CD4-positive, alpha-beta T cell treated with Interleukin-4 for 4 hours (primary cell): ENCODE data around the gene ITGB6.
"Not testable (repeated sequence)": the region's sequence is repeated elsewhere in the genome, so short reads cannot be mapped to it uniquely, and the experiment has no call there.

Experiments used
- DNase-seq: peaks from one replicate; pipeline ENCODE4 v3.0.0-alpha.2; 2020

ITGB6 gene

DNA sequence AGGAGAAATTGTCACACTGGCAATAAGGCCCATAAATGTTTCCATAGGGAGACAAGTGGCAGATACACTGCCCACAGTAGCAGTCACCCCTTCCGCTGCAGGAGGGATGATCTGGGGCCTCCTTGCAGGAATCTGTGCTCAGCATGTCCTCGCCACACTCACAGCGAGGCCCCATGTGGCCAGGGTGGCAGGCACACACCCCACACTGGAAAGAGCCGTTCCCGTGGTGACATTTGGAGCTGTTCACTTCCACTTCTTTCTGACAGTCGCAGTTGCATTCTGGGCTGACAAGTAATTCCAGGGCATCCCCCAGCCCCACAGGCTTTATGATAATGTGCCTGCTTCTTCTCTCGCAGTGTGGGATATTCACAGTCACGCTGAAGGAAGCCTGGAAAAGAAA lies 62.6 kb downstream of the ITGB6 start:
- no peak for DNase-seq

DNA sequence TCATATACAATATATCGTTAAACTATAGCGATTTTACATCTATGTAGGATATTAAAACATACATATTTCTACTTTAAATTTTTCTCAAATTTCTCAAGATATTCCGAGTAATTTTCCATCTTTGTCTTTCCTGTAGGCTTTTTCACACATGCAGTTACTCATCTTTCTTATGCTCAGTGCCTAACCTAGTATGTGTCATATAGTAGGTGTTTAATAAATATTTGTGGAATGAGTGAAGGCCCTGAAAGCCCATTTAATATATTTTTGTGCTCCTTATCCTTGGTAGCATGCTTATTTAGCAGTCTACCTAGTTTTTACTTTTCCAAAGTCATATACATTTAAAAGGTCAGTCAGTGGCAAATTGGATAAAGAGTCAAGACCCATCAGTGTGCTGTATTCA lies 67.3 kb downstream of the ITGB6 start:
- DNase-seq = no peak

DNA sequence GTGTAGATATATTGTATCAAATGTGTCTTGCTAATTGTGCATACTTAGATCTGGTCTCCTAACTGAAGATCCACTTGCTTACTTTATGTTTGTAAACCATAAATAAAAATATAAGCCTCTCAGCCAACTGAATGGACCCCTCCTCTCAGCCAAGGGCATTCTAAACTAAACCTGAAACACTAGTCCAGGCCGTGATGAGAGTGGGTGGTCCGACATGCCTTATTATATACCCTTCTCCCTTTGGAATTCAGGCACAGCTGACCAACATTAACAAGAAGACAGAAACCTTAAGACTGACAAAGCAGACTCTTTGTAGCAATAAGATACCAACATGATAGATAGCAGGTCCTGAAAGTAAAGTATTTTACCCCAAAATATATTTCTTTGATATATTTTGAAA lies 73.3 kb downstream of the ITGB6 start:
- DNase-seq = no peak

DNA sequence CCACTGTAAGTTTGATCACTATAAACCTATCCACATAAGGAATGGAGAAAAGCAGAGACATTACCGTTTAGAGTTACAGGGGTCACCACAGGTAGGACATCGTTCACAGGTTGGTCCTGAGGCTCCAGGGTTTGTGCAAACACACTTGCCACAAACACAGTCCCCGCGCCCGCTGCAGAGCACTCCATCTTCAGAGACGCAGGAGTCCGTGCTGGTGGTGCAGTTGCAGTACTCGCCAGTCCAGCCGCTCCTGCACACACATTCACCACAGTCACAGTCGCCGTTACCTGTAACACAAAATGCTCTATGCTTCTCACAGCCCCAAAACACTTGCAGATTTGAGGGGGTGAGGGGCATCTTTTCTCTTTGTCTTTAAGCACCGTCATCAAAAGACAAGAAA lies 73.8 kb downstream of the ITGB6 start:
- no peak for DNase-seq

DNA sequence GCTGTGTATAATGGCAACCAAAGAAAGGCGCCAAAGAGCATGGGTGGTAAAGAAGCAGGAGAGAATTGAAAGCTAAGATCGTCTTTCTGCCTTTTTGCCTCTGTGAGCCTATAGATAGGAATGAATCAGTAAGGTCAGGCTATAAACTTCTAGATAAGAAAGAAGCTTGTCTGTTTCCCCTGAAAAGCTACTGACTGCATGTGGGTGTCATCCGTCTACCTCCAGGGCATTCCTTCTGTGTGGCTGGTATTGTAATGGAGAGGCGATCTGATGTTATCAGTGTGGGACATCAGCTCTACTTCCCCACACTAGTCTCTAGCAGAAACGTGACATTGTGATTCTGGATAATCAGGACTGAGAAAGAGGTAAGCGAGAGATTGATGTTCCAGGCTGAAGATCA lies 74.2 kb downstream of the ITGB6 start:
- no peak for DNase-seq

DNA sequence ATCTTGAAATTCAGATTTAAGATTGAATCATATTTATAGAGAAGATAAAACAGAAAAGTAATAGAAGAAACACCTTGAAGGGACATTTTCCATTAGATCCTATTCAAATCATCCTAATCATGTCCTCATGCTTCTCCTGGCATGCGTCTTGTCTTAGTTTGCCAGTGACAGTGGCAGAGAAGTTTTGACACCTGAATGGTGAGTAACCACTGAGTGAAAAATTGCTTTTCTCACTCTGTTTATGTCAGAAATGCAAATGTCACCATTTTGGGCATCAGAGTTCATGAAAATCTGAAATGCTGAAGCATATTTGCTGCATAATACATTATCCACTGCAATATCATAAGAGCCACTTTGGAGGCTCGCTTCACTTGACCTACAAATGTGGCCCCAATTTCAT lies 74.7 kb downstream of the ITGB6 start:
- no peak for DNase-seq

DNA sequence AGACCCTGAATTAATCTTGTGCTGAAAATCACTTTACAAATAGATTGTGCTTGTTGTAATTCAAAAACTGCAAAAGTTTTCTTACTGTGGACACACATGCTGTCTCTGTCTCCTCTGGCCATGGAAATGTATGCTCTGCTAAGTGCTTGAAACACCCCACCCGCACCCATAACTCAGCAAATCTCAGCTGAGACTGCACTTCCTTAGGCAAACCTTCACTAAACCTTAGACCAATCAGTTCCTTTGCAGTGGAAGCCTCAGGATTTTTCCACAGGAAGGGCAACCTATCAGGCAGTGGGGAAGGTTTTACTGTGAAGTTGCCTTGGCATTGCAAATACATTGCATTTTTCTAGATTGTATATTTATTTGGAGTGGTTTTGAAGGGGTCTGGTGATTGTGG lies 75.5 kb downstream of the ITGB6 start:
- no peak for DNase-seq

DNA sequence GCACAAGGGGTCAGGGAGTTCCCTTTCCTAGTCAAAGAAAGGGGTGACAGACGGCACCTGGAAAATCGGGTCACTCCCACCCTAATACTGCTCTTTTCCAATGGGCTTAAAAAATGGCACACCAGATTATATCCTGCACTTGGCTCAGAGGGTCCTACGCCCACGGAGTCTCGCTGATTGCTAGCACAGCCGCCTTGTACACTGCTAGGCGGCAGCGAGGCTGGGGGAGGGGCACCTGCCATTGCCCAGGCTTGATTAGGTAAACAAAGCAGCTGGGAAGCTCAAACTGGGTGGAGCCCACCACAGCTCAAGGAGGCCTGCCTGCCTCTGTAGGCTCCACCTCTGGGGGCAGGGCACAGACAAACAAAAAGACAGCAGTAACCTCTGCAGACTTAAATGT lies 85.4 kb downstream of the ITGB6 start:
- not testable (repeated sequence) for DNase-seq

DNA sequence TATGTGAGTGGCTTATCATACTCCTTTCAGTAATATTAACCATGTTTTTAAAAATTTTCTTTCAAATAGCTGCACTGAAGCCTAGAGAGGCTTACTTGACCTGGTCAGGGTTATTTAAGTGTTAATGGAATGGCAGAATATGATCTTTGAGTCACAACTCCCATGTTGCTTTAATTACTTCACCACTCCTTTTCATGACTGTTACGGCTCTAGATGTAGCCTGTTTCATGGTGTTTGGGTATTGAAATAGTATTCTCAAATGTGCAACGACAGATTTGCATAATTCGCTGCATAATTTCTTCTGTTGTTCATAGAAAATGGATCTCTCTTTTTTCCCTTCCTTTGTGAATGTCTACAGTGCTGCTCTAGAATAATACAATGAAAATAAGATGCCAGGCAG lies 86.1 kb downstream of the ITGB6 start:
- no peak for DNase-seq

DNA sequence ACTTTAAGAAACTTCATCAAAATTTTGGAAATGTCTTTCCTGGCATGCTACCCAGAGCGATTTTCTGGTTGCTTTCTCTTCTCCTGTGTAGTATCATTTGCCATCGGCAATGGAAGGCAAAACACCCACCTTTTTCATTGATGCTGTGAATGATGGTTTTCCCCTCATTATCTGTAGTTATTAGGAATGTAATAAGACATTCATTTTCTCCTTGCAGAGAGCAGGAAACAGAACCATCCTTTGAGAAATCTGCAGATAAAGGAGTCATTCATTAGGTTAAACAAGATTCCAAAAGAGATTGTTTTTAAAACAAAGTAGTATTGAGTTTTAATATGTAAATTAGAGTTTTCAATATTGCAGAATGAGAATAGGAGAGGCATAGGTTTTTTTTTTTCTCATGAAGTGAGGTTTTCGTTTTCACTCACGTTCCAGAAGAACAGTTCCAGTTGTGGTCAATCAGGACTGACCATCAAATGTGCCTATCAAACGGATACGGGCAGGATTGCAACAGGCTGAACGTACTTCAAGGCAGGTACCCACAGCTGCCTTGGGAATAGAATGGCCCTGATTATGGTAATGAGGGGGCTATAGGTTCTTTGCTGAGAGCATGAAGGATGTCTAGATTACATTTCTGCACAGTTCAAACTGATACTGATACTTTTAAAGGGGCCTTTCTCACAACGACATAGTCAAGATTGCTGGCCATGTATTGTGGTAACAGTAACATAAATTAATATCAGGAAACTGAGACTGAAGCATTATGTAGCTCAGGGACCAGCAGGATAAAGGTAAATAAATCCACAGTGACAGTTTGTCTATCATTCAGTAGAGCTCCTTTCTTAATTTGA lies 87.9 kb downstream of the ITGB6 start:
- DNase-seq = no peak

DNA sequence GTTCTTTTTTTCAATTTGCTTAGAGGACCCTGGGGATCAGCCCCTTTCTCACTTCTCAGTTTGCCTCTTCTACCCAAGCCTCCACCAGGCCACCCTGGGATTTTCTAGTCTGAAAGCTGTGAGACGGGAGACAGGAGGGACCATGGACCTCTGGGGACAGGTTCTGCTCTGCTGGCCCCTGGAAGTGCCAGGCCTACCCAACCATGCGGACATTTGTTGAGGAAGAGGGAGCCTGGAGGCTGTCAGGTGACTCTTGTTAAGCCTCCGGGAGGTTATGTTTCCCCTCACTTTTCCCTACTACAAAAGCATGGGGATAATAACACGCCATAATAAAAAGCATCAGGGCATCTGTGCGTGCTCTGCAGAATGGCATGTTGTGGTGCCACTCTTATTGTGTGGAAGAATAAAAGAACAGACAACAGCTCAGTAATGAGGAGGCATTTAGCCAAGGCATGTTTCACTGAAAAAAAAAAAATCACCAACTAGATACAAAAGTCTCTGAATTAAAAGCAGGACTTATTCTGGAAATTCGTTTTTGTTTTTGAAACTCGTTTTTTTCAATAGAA lies 89.3 kb downstream of the ITGB6 start:
- DNase-seq = no peak

DNA sequence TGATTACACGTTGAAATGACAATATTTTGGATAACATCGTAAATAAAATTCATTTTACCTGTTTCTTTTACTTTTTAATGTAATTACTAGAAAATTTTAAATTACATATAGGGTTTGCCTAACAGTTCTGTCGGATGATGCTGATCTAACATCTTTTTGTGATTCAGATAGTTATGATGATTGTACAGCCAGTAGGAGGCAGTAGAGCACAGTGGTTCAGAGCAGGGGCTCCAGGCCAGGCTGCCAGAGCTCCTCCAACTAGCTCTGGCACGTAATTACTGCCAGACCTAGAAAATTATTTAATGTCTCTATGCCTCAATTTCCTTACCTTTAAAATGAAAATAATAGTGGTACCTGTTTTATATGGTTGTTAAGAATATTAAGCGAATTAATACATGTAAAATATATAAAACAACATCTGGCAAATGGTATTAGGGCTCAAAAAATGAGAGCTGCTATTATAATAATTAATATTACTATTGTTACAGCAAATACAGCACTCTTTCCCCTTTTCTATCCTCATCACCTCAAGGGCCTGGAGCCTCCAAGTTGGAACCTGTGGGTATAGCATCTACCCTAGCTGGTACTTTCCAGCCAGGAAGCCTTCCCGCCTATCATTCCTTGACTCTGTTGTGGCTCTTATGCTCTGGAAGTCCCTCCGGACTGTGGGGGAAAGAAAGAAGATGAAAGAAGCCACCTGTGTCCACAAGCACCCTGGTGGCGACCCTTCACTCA lies 90.0 kb downstream of the ITGB6 start:
- peak; percentile 48 for DNase-seq

DNA sequence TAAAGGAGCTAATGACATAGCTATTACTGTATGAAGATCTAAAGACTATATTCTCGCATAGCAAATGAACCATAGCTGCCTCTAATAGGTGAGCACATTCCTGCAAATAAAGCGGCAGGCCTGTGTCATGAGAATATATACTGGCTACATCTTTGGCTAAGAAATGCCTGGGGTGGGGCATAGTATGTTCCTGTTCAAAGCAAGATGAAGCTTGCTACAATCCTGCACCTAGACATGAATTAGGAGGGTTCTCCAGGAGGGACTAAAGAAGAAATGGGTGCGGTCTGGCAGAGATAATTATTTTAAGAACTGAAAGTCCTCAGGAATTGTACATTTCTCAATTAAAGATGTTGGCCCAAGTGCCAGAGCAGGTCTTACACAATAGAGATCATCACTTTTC lies 90.8 kb downstream of the ITGB6 start:
- no peak for DNase-seq

DNA sequence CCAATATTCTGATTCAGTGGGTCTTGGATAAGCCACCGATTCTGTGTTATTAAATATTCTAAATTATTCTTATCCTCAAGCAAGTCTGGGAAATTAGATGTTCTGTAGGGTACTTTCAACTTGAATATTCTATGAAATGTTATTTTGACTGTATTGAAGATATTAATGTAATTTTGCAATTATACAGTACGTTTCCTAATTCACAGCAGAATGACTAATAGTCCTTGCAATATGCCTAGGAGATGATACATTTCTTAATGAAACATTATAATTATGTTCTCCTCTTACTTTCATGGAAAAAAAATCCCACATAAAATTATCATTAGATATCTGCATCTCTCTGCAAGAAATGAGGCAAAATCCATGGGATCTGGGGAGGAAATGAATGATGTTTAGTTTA lies 91.4 kb downstream of the ITGB6 start:
- no peak for DNase-seq

DNA sequence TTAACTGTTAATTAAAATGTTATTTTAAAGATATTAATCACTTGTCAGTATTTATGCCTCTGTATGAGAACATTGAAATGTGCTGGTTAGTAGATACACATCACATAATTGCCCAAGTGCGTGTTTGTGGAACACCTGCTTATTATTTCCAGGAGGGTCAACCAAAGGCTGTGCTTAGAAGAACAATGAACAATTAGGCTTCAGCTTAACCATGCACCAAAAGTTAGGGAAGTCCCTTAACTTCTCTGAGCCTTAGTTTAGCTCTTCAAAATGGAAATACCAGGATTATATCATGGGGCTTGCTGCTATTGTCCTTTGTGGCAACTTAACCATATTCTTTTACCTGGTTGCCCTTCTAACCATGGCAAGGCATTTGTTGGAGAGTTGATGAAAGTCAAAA lies 94.7 kb downstream of the ITGB6 start:
- no peak for DNase-seq

DNA sequence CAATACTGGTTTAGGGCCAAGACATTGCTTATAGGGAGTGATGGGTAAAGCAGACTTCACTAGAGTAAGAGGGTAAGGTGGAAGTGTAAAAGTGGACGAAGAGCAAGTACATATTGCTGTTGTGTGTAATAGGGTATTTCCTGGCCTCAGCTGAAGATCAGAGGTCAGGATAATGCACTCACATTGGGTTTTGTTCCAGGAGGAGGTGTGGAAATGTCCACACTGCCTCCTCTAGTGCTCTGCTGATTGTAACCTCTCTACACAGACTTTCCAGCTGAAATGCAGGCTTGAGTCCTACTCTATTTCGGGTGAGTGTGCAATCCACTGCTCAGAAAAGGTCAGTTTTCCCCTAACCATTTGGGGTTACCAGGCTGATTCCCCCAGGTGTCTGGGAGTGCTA lies 96.0 kb downstream of the ITGB6 start:
- DNase-seq = no peak

DNA sequence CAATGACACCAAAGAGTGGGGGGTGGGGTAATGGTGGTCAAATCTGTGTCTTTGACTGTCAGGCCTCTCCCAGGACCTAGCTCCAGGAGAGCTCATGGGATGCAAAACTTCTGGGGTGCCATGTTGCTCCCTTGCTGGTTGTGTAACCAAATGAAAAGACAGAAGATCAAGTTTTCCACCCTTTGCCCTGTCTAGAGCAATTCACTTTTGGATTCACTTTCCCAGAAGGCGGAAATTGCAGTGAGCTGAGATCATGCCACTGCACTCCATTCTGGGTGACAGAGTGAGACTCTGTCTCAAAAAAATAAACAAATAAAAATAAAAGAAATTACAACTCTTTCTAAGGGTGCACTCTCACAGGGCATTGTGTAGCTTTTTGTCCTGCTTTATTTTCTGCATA lies 102.7 kb downstream of the ITGB6 start:
- no peak for DNase-seq

DNA sequence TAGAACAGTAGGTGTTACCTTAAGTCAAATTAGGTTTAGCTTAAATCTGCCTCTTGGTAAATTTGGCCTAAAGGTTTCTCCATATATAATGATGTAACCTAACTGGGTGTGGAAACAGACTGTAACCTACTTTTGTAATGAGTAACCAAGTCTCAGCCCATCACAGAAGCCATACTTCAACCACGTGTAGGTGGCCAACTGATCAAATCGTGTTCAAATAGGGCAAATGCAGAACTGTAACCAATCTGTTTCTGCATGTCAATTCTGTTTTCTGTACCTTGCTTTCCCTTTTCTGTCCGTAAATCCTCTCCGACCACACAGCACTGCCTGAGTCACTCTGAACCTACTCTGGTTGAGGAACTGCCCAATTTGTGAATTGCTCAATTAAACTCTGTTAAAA lies 103.7 kb downstream of the ITGB6 start:
- DNase-seq = no peak

DNA sequence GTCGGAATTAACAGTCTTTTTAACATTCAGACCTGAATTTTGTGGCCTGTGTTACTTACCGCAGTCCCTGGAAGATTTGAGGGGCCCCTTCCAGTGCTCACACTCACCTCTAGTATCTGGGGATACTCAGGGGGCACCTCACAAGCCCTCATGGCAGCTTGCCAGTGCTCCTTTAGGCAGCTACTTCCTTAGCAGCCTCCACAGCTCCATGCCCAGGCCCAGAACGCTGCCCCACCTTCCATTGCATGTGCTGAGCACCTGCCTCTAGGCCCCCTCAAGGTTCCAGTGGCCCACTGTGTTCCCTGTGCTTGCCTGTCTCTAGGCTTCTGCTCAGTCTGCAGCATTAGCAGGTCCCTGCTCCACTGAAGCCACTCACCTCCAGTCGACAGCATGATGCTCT lies 107.6 kb downstream of the ITGB6 start:
- DNase-seq = no peak

DNA sequence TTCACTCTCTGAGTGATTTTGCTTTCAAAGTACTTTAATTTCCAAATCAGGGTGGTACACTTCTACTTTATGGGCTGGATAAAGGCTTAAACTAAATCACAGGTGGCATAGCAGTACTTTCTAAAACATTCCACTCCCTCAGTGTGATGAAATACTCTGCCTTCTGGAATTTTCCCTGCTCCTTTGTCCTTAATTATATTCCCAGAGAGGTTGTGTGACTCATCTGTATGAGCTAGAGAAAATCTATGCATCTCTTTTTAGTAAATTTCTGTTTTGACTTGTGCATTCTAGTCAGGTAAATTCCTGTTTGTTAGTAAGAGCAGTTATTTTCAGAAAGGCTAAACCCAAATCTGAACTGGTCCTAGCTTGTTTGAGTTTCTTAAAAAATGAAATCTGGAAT lies 108.7 kb downstream of the ITGB6 start:
- no peak for DNase-seq

DNA sequence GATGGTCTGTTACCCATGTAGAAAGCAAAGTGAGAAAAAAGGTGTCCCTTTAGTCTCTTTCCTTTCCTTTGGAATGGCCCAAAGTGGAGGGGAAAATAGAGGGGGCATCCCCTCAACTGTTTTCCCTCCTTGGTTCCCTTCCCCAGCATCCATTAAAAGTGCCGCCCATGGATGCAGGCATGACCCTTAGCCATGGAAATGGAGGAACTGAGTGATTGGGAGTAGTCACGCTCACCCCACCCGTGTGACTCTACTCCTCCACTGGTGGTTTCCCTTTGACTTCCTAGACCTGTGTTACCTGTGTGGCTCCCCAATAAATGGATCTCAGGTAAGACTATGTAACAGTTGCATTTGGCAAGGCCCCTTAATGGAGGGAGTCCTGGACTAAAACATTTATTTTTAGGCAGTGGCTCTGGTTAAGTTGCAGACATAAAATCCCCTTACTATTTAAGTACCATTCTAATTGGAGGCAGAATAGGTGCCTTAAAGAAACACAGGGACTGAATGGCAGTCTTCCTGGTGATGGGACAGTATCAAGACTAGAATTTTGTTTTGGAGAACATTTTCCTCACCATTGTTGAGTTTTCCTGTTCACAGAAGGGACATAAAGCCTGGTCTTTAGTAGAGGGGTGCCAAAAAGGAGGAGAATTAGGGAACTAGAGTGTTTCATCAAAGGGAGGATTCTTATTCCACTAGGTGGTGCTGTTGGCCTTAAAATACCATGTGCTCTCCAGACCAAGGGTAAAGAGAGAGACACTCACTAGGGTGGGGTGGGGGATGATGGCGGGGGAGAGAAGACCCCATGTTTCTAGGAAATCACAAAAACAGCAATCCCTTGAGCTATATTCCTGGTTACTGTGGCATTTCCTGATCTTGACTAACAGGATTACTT lies 112.0 kb downstream of the ITGB6 start:
- DNase-seq = no peak

DNA sequence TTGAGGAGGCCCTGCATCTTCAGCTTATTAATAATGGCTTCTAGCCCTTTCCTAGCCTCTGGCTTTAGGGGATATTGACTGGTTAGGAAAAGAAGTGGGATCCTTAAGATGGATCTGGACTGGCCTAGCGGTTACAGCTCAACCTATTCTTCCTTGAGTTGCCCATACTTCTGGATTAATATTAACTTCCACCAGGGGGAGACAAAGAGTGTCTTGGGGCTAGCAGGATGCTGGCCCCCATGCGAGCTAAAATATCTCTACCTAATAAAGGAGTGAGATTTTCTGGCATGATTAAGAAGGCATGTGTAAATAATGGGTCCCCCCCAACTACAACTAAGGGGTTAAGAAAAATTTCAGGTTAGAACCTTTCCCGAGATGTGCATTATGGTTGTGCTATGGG lies 114.4 kb downstream of the ITGB6 start:
- DNase-seq = no peak
